Fibroblast of the aortic adventitia (primary cell): Measurements from ENCODE around the gene ANO4. TPM values are rescaled to one million over a fixed set of nuclear protein-coding genes. Genes with fewer than 3 reads are reported as not detected.
A peak's percentile ranks its signal among the peaks of the same experiment; 100 is the strongest.

Experiments used
- DNase-seq: peaks from one replicate; pipeline ENCODE4 v3.0.0-alpha.2; 2010; ENCODE audit warnings: low read depth
- H3K4me3 ChIP-seq: 2 replicates; pipeline ENCODE4 v1.5.1; 2011; ENCODE audit warnings: low read depth, mild to moderate bottlenecking, control low read depth, low read length, moderate library complexity
- total RNA-seq: library from RNA; depleted of rRNA; stranded (reverse); fragments of >200 nt; gene quantifications from 2 replicates; pipeline ENCODE4 v1.2.3, GENCODE V29; 2012; ENCODE audit warnings: low replicate concordance
- TF ChIP-seq, protein P1 (sequence below): IDR thresholded peaks from 2 replicates; pipeline ENCODE4 v1.5.1; 2011; ENCODE audit warnings: mild to moderate bottlenecking, low read length, control low read depth, inconsistent platforms; ENCODE audit not compliant: insufficient read depth

The ANO4 gene
- total RNA-seq, 1 donor, result 0.18 TPM

DNA sequence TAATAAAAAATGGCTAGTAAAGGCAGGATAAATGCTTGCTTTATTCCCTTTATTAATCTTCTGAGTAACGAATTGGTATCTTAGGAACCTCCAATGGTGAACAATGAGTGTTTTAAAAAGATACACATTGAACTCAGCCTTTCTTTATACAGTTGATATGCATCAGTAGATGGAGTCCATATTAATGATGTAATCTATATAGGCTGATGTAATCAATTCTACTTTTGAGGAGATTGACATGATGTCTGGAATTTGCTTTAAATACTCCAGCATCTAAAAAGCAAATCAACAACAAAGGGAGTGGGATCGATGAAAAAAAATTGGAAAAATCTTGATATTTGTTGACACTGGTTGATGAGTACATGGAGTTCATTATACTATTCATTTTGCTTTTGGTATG, 106.2 kb downstream of the ANO4 start:
- no peak overlapping the region for H3K4me3 ChIP-seq
- DNase-seq, result no peak
- TF ChIP-seq, protein P1, sequence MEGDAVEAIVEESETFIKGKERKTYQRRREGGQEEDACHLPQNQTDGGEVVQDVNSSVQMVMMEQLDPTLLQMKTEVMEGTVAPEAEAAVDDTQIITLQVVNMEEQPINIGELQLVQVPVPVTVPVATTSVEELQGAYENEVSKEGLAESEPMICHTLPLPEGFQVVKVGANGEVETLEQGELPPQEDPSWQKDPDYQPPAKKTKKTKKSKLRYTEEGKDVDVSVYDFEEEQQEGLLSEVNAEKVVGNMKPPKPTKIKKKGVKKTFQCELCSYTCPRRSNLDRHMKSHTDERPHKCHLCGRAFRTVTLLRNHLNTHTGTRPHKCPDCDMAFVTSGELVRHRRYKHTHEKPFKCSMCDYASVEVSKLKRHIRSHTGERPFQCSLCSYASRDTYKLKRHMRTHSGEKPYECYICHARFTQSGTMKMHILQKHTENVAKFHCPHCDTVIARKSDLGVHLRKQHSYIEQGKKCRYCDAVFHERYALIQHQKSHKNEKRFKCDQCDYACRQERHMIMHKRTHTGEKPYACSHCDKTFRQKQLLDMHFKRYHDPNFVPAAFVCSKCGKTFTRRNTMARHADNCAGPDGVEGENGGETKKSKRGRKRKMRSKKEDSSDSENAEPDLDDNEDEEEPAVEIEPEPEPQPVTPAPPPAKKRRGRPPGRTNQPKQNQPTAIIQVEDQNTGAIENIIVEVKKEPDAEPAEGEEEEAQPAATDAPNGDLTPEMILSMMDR, result no peak

DNA sequence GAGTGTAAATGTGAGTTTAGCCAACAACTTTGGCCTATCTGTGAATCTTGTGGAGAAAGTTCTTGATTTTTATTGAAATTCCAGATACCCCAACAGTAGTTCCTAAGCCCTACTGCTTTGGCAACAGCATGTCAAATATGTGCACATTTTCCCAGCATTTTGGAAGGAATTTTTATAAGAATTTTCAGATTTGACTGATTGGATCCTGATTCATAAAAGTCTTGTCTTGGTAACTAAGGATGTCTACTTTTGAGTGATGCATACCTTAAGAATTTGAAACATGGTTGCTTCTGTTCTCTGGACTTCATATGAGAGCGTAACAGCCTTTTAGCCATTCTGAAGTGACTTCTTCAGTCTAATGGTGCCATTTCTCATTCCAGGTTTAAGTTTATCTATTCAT, 106.7 kb downstream of the ANO4 start:
- no peak overlapping the region for H3K4me3 ChIP-seq
- DNase-seq, result no peak
- TF ChIP-seq, protein P1, result no peak

DNA sequence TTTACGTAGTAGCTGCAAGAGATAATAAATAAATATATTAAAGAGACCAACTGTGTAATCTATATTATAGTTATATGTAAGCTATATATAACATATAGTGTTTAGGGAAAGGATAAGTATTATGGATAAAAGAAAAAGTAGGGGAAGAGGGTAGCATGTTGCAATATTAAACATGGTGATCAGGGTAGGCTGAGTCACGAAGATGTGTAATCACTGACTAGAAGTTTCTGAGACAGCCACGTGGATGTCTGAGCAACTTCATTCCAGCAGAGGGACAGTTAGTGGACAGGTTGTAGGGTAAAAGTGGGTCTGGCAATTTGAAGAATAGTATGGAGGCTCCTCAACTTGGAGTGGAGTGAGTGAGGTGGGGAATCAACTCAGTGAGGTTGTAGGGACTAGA, 109.7 kb downstream of the ANO4 start:
- no peak for DNase-seq
- H3K4me3 ChIP-seq, result no peak overlapping the region
- TF ChIP-seq, protein P1, result no peak

DNA sequence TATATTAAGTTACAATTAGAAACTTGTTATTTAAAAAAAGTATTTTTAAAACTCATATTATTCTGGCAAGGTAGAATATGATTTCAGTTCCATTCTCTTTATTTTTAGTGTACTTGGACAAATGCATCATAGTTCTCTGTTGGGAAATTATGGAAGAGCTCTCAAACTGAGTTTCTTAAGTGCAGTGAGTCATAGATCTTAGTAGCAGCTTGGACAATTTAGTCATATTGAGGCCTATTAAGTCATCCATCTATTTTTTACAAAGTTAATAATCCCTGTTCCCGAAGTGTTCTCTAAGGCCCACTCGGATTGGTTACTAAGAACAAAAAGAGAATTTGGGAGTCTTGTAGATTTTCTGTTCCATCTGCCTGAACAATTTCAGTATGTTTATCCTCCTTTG, 113.9 kb downstream of the ANO4 start:
- DNase-seq, result peak; percentile 84
- H3K4me3 ChIP-seq, result no peak overlapping the region
- TF ChIP-seq, protein P1, result no peak

DNA sequence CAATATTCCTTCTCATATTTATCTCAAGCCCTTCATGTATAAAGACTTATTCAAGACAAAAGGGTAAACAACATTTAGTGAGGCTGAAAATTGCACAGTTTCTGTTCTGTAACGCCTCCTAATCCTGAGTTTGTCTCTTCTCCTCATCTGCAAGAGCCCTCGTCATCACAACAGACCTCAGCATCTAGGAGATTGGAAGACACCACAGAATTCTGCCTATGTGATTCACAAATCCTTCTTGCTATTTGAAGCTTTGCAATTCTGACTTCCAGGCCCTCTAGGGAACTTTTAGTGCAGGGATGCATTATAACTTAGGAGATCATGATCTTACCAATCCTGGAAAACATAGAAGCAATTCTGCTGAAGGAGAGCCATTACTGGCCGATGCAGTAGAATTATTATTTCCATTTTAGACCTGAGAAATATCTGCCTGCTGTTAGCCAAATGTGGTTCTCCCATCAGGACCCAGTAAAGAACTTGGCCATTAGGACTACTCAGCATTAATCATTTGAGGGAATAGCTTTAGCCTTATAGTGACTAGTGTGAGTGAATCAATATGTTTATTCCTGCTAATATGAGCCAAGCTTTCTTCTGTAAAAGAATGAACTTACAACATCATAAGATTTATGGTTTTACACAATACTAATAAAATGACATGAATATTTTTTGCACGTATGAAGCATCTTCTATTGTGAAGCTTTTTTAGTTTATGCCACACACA, 119.5 kb downstream of the ANO4 start:
- peak; percentile 72 for DNase-seq
- TF ChIP-seq, protein P1, result no peak
- no peak overlapping the region for H3K4me3 ChIP-seq

DNA sequence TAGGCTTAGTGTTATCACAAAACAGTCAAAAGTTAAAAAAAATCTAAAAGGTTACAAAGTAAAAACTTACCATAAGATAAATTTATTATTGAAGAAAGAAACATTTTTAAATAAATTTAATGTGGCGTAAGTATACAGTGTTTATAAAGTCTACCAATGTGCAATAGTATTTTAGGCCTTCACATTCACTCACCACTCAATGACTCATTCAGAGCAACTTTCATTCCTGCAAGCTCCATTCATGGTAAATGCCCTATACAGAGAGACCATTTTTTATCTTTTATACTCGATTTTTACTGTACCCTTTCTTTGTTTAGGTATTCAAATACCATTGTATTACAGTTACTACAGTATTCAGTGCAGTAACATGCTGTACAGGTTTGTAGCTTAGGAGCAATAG, 124.5 kb downstream of the ANO4 start:
- DNase-seq, result peak; percentile 9
- no peak overlapping the region for H3K4me3 ChIP-seq
- TF ChIP-seq, protein P1, result no peak

DNA sequence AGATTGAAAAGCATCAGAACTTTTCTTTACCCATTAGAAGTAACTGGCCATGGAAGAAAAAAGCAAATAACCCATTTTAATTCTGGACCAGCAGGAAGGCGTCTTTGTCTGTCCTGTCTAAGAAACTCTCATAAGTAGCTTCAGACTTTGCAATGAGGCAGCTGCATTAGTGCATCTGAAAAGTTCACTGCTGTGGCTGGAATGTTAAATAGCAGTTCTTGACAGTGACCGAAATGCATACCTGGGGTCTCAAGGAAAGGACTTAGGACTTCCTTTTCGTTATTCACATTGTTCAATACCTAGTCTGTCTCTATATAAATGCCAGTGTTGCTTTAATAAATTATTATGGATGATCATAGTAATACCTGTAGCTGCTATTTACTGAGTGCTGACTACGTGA, 125.9 kb downstream of the ANO4 start:
- TF ChIP-seq, protein P1, result no peak
- no peak overlapping the region for H3K4me3 ChIP-seq
- DNase-seq, result no peak
